ENCODE data around the gene XYLT1.

- TF ChIP-seq EP300 (IDR thresholded peaks at IDR 0.05; ENCODE audit: borderline replicate concordance): no peak
- TF ChIP-seq EGR1 (IDR thresholded peaks at IDR 0.05): no peak
- TF ChIP-seq RAD21 (IDR thresholded peaks at IDR 0.05; ENCODE audit: low read depth): no peak
- TF ChIP-seq REST (IDR thresholded peaks at IDR 0.05; ENCODE audit: low read depth): no peak
- TF ChIP-seq ZBTB7A (IDR thresholded peaks at IDR 0.05; ENCODE audit: low read depth): no peak
- TF ChIP-seq MAX (IDR thresholded peaks at IDR 0.05): no peak
- no peak for TF ChIP-seq TCF12 (IDR thresholded peaks at IDR 0.05; ENCODE audit: low read depth)
- no peak for TF ChIP-seq CEBPB (IDR thresholded peaks at IDR 0.05)
- no peak for TF ChIP-seq YY1 (IDR thresholded peaks at IDR 0.05; ENCODE audit: low read depth)
These were observed 402.9 kb downstream of the XYLT1 start for GRCh38 chr16:17067882-17068281.

Data from Ishikawa (cell line).